ENCODE data around the gene POLRMT. TPM values are rescaled to one million over a fixed set of nuclear protein-coding genes. Genes with fewer than 3 reads are reported as not detected.

Gene POLRMT
- 10 to 100 TPM; 17.3 to 33.8 (median 30.1) TPM for total RNA-seq

GRCh38 chr19:633068-633785 is at the start of gene POLRMT:
TSS of gene POLRMT (minus strand) at chr19:633537. CDS start at chr19:633512, 25 bp downstream.
- no peak for TF ChIP-seq CTCF (IDR thresholded peaks at IDR 0.05)
- ATAC-seq (ENCODE audit: low FRiP score) (peak; percentile 94), DNase-seq (ENCODE audit: low spot score) (peak; percentile 98)

GRCh38 chr19:682678-683320 is 49.5 kb upstream of the POLRMT start:
- no peak for ATAC-seq (ENCODE audit: low FRiP score)

GRCh38 chr19:681029-682019 is 48.0 kb upstream of the POLRMT start:
- DNase-seq (ENCODE audit: low spot score) (no peak), ATAC-seq (ENCODE audit: low FRiP score) (no peak)
- TF ChIP-seq CTCF (IDR thresholded peaks at IDR 0.05), result no peak

More at GRCh38 chr19:682678-683320, 49.5 kb upstream of the POLRMT start:
- no peak for TF ChIP-seq CTCF (IDR thresholded peaks at IDR 0.05)
- DNase-seq (ENCODE audit: low spot score), result no peak

GRCh38 chr19:680287-681028 is 47.1 kb upstream of the POLRMT start:
- DNase-seq (ENCODE audit: low spot score) (peak; percentile 99), ATAC-seq (ENCODE audit: low FRiP score) (peak; percentile 79)
- peak in 1 of 3 donors; percentile 23 for TF ChIP-seq CTCF (IDR thresholded peaks at IDR 0.05)

- ATAC-seq (ENCODE audit: low FRiP score), result peak; percentile 37
- no peak for DNase-seq (ENCODE audit: low spot score)
- TF ChIP-seq CTCF (IDR thresholded peaks at IDR 0.05), result no peak
Measured at GRCh38 chr19:679418-680286, 46.3 kb upstream of the POLRMT start.

Data from omental fat pad (tissue), 4 donors.